Large intestine (tissue), 3 donors: ENCODE results near the gene PLCG2. TPM values are rescaled to one million over a fixed set of nuclear protein-coding genes. Genes with fewer than 3 reads are reported as not detected.
"Not testable (repeated sequence)": the region's sequence is repeated elsewhere in the genome, so short reads cannot be mapped to it uniquely, and the experiment has no call there.

Experiments
- DNase-seq, 2 donors: peaks; one replicate each; pipeline versions ENCODE4 v3.0.0 to v3.0.0-alpha.2; 2013
- H3K27ac ChIP-seq: one replicate; pipeline ENCODE4 v1.5.1; 2013; ENCODE audit warnings: low read length
- H3K27me3 ChIP-seq: 2 replicates; pipeline ENCODE4 v1.6.1; 2013; ENCODE audit warnings: low read length; ENCODE audit not compliant: control insufficient read depth, insufficient read depth
- H3K36me3 ChIP-seq: 2 replicates; pipeline ENCODE4 v1.6.1; 2013; ENCODE audit warnings: low read length; ENCODE audit not compliant: control insufficient read depth, insufficient read depth
- H3K4me1 ChIP-seq: one replicate; pipeline ENCODE4 v1.6.1; 2013; ENCODE audit warnings: low read length; ENCODE audit not compliant: control insufficient read depth, insufficient read depth
- H3K4me3 ChIP-seq: one replicate; pipeline ENCODE4 v1.5.1; 2013; ENCODE audit warnings: low read length
- H3K9me3 ChIP-seq: one replicate; pipeline ENCODE4 v1.6.1; 2013; ENCODE audit warnings: mild to moderate bottlenecking, low read depth, low read length, moderate library complexity; ENCODE audit not compliant: control insufficient read depth
- WGBS: methylation state at CpG from one replicate; pipeline ENCODE4 v1.1.5; 2013; ENCODE audit warnings: low lambda C conversion rate; ENCODE audit not compliant: insufficient coverage; 5-methylcytosine and 5-hydroxymethylcytosine counted together
- polyA plus RNA-seq: library from polyadenylated mRNA; unstranded; fragments of 120-200 nt; gene quantifications from one replicate; pipeline ENCODE4 v1.2.1, GENCODE V29; 2013

Gene PLCG2
- polyA plus RNA-seq, 1 donor: 20.4 TPM

DNA sequence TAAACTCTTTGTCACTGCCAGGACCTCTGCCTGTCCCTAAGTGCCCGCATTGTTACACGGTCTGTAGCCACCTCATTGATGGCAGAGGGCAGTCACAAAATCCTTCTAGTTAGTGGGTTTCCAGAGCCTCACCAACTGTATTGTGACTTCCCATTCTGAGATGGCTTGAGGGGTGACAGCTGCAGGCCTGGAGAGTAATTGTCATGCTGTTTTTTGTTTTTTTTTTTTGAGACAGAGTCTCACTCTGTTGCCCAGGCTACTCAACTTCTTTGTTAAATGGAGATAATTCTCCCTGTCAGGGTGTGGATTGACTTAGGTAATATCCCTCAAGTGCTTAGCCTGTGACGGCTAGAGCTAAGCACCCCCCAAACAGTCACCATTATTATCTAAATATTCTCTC, 154.3 kb downstream of the PLCG2 start:
- Histone ChIP-seq H3K27me3 (no peaks in the 10 kb centered on the region), H3K36me3 (no peaks in the 10 kb centered on the region), H3K4me1 (no peaks in the 10 kb centered on the region), H3K9me3 (no peaks in the 10 kb centered on the region), H3K4me3 (no peak overlapping the region), H3K27ac (no peak overlapping the region)
- no peak for DNase-seq
- no CpG with 5 or more reads among the region's 3 CpGs for WGBS

DNA sequence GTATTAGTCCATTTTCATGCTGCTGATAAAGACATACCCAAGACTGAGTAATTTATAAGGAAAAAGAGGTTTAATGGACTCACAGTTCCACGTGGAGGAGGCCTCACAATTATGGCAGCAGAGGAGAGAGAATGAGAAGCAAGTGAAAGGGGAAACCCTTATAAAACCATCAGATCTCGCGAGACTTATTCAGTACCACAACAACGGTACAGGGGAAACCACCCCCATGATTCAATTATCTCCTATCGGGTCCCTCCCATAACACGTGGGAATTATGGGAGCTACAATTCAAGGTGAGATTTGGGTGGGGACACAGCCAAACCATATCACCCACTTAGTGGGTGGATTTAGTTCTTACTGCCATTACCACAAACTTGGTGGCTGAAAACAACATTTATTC, 155.6 kb downstream of the PLCG2 start:
- not testable (repeated sequence) for DNase-seq, H3K27ac ChIP-seq, H3K4me1 ChIP-seq, H3K4me3 ChIP-seq, H3K9me3 ChIP-seq, H3K27me3 ChIP-seq, H3K36me3 ChIP-seq
- WGBS: no CpG with 5 or more reads among the region's 6 CpGs

DNA sequence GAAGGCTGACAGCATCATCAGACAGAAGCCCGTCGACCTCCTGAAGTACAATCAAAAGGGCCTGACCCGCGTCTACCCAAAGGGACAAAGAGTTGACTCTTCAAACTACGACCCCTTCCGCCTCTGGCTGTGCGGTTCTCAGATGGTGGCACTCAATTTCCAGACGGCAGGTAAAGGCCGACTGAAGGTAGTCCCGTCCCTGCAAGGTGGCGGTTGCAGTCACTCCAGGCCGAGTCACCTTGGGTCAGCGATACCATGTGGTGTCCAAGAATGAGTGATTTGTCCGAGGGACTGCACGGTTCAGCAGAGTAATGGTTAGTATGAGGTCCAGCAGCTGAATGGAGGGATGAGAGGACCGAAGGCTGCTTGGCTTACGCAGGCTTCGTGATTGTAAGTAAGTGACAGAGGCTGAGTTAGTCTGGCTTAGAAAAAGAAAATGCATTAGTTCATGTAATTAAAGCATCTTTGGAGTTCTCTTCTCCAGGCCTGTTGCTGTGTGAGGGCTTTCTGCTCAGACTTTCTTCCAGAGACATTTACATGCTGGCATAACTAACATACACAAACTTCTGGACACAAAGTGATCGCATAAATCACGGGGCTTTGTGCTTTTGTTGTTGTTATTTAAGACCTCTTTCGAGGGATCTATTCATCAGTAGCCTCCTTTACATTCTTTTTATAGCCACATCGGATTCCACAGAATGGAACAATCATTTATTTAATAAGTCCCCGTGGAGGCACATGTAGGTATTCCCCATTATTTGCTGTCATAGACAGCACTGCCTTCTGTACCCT, 157.3 kb downstream of the PLCG2 start:
- H3K27me3 ChIP-seq: no peaks in the 10 kb centered on the region
- no peaks in the 10 kb centered on the region for H3K9me3 ChIP-seq
- no peak overlapping the region for H3K4me3 ChIP-seq
- no peaks in the 10 kb centered on the region for H3K36me3 ChIP-seq
- no peak overlapping the region for H3K27ac ChIP-seq
- WGBS: 100% methylated on average over 3 of the region's 23 CpGs
- DNase-seq: peak; percentile 15 to 17
- no peaks in the 10 kb centered on the region for H3K4me1 ChIP-seq

DNA sequence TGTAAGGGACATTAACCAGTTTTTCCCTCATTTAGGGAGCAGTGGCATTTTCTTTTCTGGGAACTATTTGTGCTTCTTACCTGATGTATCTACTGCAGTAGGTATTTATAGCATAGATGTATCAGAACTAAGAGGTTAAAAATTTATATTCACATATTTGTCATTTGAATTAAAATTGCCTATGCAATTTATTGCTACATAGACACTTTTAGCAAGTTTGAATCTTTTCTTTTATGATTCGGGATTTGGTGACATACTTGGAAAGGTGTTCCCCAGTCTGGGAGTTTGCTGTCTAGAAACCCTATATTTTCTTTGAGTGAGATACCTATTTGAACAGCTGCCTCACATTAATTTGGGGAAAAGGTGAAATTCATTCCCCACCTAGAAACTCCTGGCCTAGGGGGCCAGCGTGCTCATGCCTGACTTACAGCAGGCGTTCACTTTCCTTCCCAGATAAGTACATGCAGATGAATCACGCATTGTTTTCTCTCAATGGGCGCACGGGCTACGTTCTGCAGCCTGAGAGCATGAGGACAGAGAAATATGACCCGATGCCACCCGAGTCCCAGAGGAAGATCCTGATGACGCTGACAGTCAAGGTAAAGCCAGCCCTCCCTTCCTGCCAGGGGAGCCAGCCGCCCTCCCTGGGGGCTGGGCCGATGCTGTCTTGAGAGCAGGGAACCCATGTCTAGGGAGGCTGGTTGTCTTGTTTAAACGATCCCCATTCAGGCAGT, 158.4 kb downstream of the PLCG2 start:
- Histone ChIP-seq H3K27ac (peak overlapping the region; percentile 40), H3K4me3 (no peak overlapping the region), H3K36me3 (no peaks in the 10 kb centered on the region), H3K27me3 (no peaks in the 10 kb centered on the region), H3K9me3 (no peaks in the 10 kb centered on the region), H3K4me1 (no peaks in the 10 kb centered on the region)
- no CpG with 5 or more reads among the region's 13 CpGs for WGBS
- DNase-seq: peak in 1 of 2 donors; percentile 9

DNA sequence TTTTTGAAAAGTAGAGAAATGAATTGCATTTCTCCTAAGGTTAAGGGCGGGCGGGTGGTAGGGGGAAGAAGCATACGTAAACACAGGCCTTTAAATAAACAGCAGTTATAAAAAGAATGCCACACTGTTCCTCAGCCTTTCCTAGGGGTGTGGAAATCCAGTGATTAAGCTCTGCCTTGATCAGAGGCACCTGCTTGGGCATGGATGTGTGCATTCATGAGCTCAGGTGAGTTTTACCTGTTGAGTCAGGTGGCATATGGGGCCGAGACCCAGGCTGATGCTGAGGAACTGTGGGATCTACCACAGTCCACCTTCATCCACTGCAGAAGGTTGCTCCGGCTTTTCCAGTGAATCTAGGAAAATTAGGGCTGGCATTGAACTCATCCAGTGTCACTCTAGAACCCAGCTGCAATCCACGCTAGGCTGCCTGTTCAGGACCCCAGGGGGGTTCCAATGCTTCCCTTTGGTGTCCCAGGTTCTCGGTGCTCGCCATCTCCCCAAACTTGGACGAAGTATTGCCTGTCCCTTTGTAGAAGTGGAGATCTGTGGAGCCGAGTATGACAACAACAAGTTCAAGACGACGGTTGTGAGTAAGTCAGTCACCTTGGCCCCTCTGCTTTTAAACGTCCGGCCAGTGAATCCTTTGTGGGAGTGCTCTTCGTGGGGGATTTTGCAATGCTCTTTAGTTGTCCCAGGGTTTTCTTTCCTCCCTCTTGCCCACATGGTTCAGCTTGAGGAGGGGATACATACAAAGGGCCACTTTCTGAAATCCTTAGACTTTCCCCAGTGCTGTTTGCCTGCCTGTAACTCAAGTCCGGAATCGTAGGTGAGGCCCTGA, 159.5 kb downstream of the PLCG2 start:
- Histone ChIP-seq H3K27me3 (no peaks in the 10 kb centered on the region), H3K36me3 (no peaks in the 10 kb centered on the region), H3K27ac (no peak overlapping the region), H3K4me3 (no peak overlapping the region), H3K9me3 (no peaks in the 10 kb centered on the region), H3K4me1 (no peaks in the 10 kb centered on the region)
- 80% methylated on average over 1 of the region's 17 CpGs for WGBS
- no peak for DNase-seq

DNA sequence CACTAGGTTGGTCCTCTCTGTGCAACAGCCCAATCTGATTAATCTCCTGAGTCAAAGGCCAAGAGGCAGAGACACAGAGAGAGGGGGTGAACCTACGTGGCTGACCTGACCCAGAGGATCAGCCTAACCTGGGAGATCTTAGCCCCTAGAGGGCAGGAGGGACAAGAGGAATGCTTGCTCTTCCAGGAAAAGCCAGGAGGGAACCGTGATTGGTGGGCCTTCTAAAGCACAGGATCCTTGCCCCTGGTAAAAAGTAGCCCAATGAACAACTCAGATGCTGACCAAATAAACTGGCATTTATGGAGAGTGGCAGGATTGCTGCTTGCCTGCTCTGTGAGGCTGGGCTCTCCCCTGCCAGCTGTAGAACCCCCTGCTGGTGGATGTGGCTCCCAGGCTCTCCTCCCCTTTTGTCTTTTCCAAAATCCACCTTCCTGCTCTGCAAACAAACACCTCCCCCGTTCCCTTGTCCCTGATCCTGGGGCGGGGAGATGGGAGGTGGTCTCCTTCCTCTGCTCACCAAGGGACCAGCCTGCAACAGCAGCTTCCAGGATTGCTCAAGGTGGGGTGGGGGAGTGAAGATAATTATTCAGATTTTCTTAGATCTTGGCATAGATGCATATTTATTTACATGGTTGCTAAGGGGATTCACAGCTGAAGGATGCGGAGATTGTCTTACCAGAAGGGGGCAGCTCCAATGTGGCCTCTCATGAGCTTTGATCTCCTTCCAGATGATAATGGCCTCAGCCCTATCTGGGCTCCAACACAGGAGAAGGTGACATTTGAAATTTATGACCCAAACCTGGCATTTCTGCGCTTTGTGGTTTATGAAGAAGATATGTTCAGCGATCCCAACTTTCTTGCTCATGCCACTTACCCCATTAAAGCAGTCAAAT, 160.3 kb downstream of the PLCG2 start:
- H3K36me3 ChIP-seq: no peaks in the 10 kb centered on the region
- DNase-seq: no peak

DNA sequence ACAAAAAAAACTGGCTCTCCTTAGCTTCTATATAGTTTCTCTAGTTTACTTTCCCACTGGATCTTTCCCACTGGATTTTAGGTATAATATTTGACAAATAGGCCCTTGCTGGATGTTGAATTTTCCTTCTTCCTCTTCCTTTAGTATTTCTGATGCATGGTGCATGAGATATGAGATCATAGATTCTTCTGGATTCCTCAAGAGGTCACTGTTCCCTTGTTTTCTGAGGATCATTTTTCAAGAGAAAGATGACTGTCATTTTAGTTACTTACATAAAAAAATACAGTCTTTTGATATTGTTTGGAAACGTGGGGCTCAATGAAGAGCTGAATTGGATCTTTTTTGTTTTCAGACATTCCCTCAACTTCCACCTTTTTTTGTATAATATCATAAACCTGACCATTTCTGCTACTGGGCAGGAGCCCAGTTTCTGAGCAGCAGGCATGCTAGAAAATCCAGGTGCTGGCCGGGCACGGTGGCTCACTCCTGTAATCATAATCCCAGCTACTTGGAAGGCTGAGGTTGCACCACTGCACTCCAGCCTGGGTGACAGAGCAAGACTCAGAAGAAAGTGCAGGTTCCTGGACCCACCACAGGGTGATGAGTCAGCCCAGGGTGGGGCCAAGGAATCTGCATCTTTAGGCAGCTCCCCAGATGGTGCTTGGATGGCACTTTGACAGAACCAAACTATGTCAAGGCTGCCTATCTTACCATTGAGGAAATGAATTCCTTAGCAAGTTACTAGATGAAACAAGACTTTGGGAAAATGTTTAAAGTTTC, 161.9 kb downstream of the PLCG2 start:
- peak; percentile 16 to 53 for DNase-seq
- no CpG with 5 or more reads among the region's 3 CpGs for WGBS
- no peaks in the 10 kb centered on the region for H3K9me3 ChIP-seq

More for the DNA sequence above, 160.3 kb downstream of the PLCG2 start:
- Histone ChIP-seq H3K27me3 (no peaks in the 10 kb centered on the region), H3K4me3 (no peak overlapping the region), H3K4me1 (no peaks in the 10 kb centered on the region), H3K27ac (no peak overlapping the region), H3K9me3 (no peaks in the 10 kb centered on the region)
- 50% methylated on average over 2 of the region's 7 CpGs for WGBS

DNA sequence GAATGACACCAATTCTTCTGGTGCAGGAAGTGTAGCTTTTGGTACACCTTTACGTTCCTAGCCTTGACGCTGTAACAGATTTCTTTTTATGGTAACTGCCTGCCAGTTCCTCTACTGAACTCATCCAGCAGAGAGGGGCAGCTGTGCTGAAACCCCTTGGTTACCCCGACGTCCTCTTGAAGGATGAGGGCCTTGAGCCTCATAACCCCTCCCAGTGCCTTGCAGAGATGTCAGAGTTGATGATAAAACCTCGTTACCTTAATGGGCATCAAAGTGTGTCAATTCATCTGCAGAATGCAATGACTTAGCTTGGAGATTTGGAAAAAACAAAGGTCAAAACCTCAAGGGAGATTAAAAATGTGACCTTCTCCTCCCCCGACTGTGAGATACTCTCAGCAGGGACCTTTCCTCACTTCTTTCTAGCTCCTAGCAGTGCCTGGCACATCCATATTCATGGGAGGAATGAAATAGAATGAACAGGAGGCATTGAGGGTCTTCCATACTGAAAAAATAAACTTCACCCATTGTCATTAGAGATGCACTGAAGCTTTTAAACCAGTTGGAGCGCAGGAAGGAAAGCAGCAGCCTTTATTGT, 163.0 kb downstream of the PLCG2 start:
- Histone ChIP-seq H3K9me3 (no peaks in the 10 kb centered on the region), H3K4me1 (no peaks in the 10 kb centered on the region), H3K27me3 (no peaks in the 10 kb centered on the region), H3K36me3 (no peaks in the 10 kb centered on the region), H3K27ac (no peak overlapping the region), H3K4me3 (no peak overlapping the region)
- no peak for DNase-seq
- WGBS: no CpG with 5 or more reads among the region's 7 CpGs

More for the DNA sequence above, 161.9 kb downstream of the PLCG2 start:
- H3K27me3 ChIP-seq: no peaks in the 10 kb centered on the region
- H3K4me1 ChIP-seq: no peaks in the 10 kb centered on the region
- no peaks in the 10 kb centered on the region for H3K36me3 ChIP-seq
- no peak overlapping the region for H3K4me3 ChIP-seq
- no peak overlapping the region for H3K27ac ChIP-seq

DNA sequence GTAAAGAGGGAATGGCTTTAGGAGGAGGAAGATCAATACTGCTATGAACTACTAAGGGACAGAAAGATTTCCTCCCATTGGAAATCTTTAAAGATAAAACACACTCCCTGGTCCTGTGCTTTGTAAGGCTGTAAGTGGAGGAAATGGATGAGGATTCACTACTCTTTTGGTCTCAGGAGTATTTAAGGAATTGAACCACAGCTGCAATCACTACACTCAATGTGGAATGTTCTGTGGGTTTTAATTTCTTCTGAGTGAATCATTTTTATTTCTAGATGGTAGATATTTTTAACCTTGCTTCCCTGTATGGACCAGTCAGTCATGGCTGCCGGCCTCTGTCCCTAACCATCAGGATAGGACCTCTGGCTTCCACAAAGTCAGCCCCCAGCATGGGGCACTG, 166.6 kb downstream of the PLCG2 start:
- WGBS: no CpG with 5 or more reads among the region's 1 CpG
- no peak overlapping the region for H3K27ac ChIP-seq
- H3K36me3 ChIP-seq: no peaks in the 10 kb centered on the region
- H3K27me3 ChIP-seq: no peaks in the 10 kb centered on the region
- DNase-seq: no peak
- no peak overlapping the region for H3K4me3 ChIP-seq
- no peaks in the 10 kb centered on the region for H3K9me3 ChIP-seq
- no peaks in the 10 kb centered on the region for H3K4me1 ChIP-seq
